CD14-positive monocyte (primary cell): ENCODE data around the gene ASPHD2. TPM values are rescaled to one million over a fixed set of nuclear protein-coding genes. Genes with fewer than 3 reads are reported as not detected.
"Not testable (repeated sequence)": the region's sequence is repeated elsewhere in the genome, so short reads cannot be mapped to it uniquely, and the experiment has no call there.

ENCODE experiments used
- DNase-seq, 3 donors: peaks; one replicate each; pipeline ENCODE4 v3.0.0-alpha.2; 2011 to 2022
- H2AFZ ChIP-seq: 2 replicates; pipeline ENCODE4 v1.6.0; 2012; ENCODE audit warnings: mild to moderate bottlenecking, low read depth, low read length, inconsistent platforms; ENCODE audit not compliant: insufficient read depth, poor library complexity, severe bottlenecking
- H3K27ac ChIP-seq, 2 donors: 1 replicate in 1 of 2; 2 replicates in 1 of 2; pipeline ENCODE4 v1.5.1; 2012 to 2013; ENCODE audit warnings: low read length in 2 of 2, control low read depth in 1 of 2, inconsistent platforms in 1 of 2, low read depth in 1 of 2, mild to moderate bottlenecking in 1 of 2
- H3K27me3 ChIP-seq, 2 donors: one replicate each; pipeline versions ENCODE4 v1.6.0 to v1.6.1; 2011 to 2013; ENCODE audit warnings: low read length in 2 of 2; ENCODE audit not compliant: control insufficient read depth in 2 of 2, insufficient read depth in 2 of 2
- H3K36me3 ChIP-seq, 2 donors: replicated peaks in 1 of 2; 1 replicate in 1 of 2; 2 replicates in 1 of 2; pipeline versions ENCODE4 v1.5.1 to v1.6.1; 2012 to 2013; ENCODE audit warnings: low read length in 2 of 2, control low read depth in 1 of 2, inconsistent platforms in 1 of 2, mild to moderate bottlenecking in 1 of 2; ENCODE audit not compliant: insufficient read depth in 2 of 2, control insufficient read depth in 1 of 2
- H3K4me1 ChIP-seq, 2 donors: 1 replicate in 1 of 2; 2 replicates in 1 of 2; pipeline versions ENCODE4 v1.5.1 to v1.6.1; 2012 to 2013; ENCODE audit warnings: low read length in 2 of 2, control low read depth in 1 of 2, inconsistent platforms in 1 of 2, mild to moderate bottlenecking in 1 of 2, moderate library complexity in 1 of 2; ENCODE audit not compliant: insufficient read depth in 2 of 2, control insufficient read depth in 1 of 2
- H3K4me2 ChIP-seq: replicated peaks from 2 replicates; pipeline ENCODE3; 2012; ENCODE audit warnings: low read length, moderate library complexity, mild to moderate bottlenecking; ENCODE audit not compliant: poor library complexity, severe bottlenecking; ENCODE audit errors: extremely low read depth
- H3K4me3 ChIP-seq, 3 experiments: fragments of 200-600 bp in 1 of 3; sonication (generic) in 1 of 3; replicated peaks in 1 of 3; 1 replicate in 2 of 3; 2 replicates in 1 of 3; pipeline ENCODE4 v1.5.1; 2011 to 2013; ENCODE audit warnings: low read length in 3 of 3, mild to moderate bottlenecking in 3 of 3, control low read depth in 2 of 3, low read depth in 2 of 3, inconsistent platforms in 1 of 3, moderate library complexity in 1 of 3
- H3K79me2 ChIP-seq: 2 replicates; pipeline ENCODE4 v1.6.0; 2012; ENCODE audit warnings: mild to moderate bottlenecking, control low read depth, inconsistent platforms, low read length, moderate library complexity; ENCODE audit not compliant: insufficient read depth
- H3K9ac ChIP-seq: 2 replicates; pipeline ENCODE4 v1.6.0; 2017; ENCODE audit warnings: low read length, mild to moderate bottlenecking; ENCODE audit not compliant: insufficient read depth, poor library complexity, severe bottlenecking
- H3K9me3 ChIP-seq, 2 donors: replicated peaks in 1 of 2; 1 replicate in 1 of 2; 2 replicates in 1 of 2; pipeline versions ENCODE4 v1.5.1 to v1.6.1; 2012 to 2013; ENCODE audit warnings: low read length in 2 of 2, control low read depth in 1 of 2; ENCODE audit not compliant: control insufficient read depth in 1 of 2, insufficient read depth in 1 of 2
- H4K20me1 ChIP-seq: 2 replicates; pipeline ENCODE4 v1.6.0; 2012; ENCODE audit warnings: mild to moderate bottlenecking, low read length, control low read depth, moderate library complexity; ENCODE audit not compliant: insufficient read depth
- H3K27ac Mint-ChIP-seq, 7 donors: one replicate each; pipeline ENCODE4 v1.8.0; 2020; ENCODE audit warnings: mild to moderate bottlenecking in 7 of 7, mixed read lengths in 7 of 7, moderate library complexity in 6 of 7, inconsistent platforms in 2 of 7
- H3K27me3 Mint-ChIP-seq, 3 donors: one replicate each; pipeline ENCODE4 v1.8.0; 2021 to 2022; ENCODE audit warnings: low read depth in 3 of 3, mild to moderate bottlenecking in 3 of 3, mixed read lengths in 3 of 3, moderate library complexity in 3 of 3, inconsistent platforms in 1 of 3
- H3K36me3 Mint-ChIP-seq, 2 donors: one replicate each; pipeline ENCODE4 v1.8.0; 2020; ENCODE audit warnings: mixed read lengths in 2 of 2, inconsistent platforms in 1 of 2, mild to moderate bottlenecking in 1 of 2
- H3K4me1 Mint-ChIP-seq: one replicate; pipeline ENCODE4 v1.8.0; 2020; ENCODE audit warnings: mild to moderate bottlenecking, mixed read lengths
- H3K4me3 Mint-ChIP-seq, 2 donors: one replicate each; pipeline ENCODE4 v1.8.0; 2020; ENCODE audit warnings: mild to moderate bottlenecking in 2 of 2, mixed read lengths in 2 of 2, moderate library complexity in 1 of 2
- H3K9me3 Mint-ChIP-seq, 7 donors: one replicate each; pipeline ENCODE4 v1.8.0; 2020 to 2022; ENCODE audit warnings: mixed read lengths in 7 of 7, mild to moderate bottlenecking in 6 of 7, moderate library complexity in 6 of 7, inconsistent platforms in 2 of 7
- CTCF ChIP-seq: fragments of 200-600 bp; IDR thresholded peaks from one replicate; pipeline ENCODE4 v1.8.0; 2022; ENCODE audit warnings: antibody characterized with exemption, mild to moderate bottlenecking
- WGBS: methylation state at CpG from one replicate; pipeline ENCODE4 v1.1.5; 2013; ENCODE audit warnings: missing lambda C conversion rate; ENCODE audit not compliant: insufficient coverage; 5-methylcytosine and 5-hydroxymethylcytosine counted together
- intact Hi-C, 2 donors: fragments of 100-400 bp; cut with micrococcal nuclease; formaldehyde crosslinking; loops; one replicate each; pipeline versions ENCODE4 v1.15.0 to v1.15.1; 2023
- polyA plus RNA-seq, 3 donors: library from polyadenylated mRNA; depleted of rRNA in 1 of 3; unstranded in 2 of 3; stranded (reverse) in 1 of 3; fragments of 300-500 nt in 2 of 3; fragments of >200 nt in 1 of 3; fragmentation: Illumina TruSeq in 2 of 3; gene quantifications; 1 replicate in 2 of 3; 2 replicates in 1 of 3; pipeline ENCODE4 v1.2.3, GENCODE V29; 2012 to 2021

The ASPHD2 gene
- polyA plus RNA-seq, 3 donors, result 2.6 to 6.2 (median 4.1) TPM

- H3K4me3 Mint-ChIP-seq, result no peak overlapping the region
- H3K79me2 ChIP-seq, result no peaks in the 10 kb centered on the region
- H3K9ac ChIP-seq, result no peak overlapping the region
- peaks cover 0 to 9% (median 0%) of the 10 kb centered on the region in 3 donors for H3K27me3 Mint-ChIP-seq
- H3K36me3 ChIP-seq, result no peaks in the 10 kb centered on the region
- intact Hi-C loops, result no loop called here
- H3K27ac ChIP-seq, result no peak overlapping the region
- no peaks in the 10 kb centered on the region for H4K20me1 ChIP-seq
- H3K9me3 Mint-ChIP-seq, result peaks cover 0 to 3% (median 2%) of the 10 kb centered on the region in 7 donors
- H3K4me2 ChIP-seq, result no peak overlapping the region
- no peaks in the 10 kb centered on the region for H3K9me3 ChIP-seq
- H3K4me1 ChIP-seq, result peaks cover 27 to 28% of the 10 kb centered on the region in 2 donors
- no peaks in the 10 kb centered on the region for H3K36me3 Mint-ChIP-seq
- H2AFZ ChIP-seq, result peak overlapping the region; percentile 32
- DNase-seq, result no peak
- WGBS, result 100% methylated on average over 3 of the region's 4 CpGs
- no peak for TF ChIP-seq CTCF
- H3K27me3 ChIP-seq, result peaks cover 0 to 3% of the 10 kb centered on the region in 2 donors
- H3K4me3 ChIP-seq, result no peak overlapping the region
- H3K27ac Mint-ChIP-seq, result peak overlapping the region in 1 of 7 donors; percentile 57
- H3K4me1 Mint-ChIP-seq, result peaks cover 37% of the 10 kb centered on the region
Observed at GRCh38 chr22:26406118-26406517, 22.9 kb upstream of the ASPHD2 start.

- H2AFZ ChIP-seq, H3K9me3 ChIP-seq, H3K27me3 ChIP-seq, H3K79me2 ChIP-seq, H3K36me3 Mint-ChIP-seq, H3K9ac ChIP-seq, intact Hi-C loops, H3K36me3 ChIP-seq, H4K20me1 ChIP-seq, H3K4me3 ChIP-seq, H3K9me3 Mint-ChIP-seq, H3K4me3 Mint-ChIP-seq, DNase-seq, H3K4me2 ChIP-seq: not testable (repeated sequence)
- 95% methylated on average over 4 of the region's 7 CpGs for WGBS
- Mint-ChIP-seq H3K27me3 (peaks cover 0 to 11% (median 0%) of the 10 kb centered on the region in 3 donors), H3K4me1 (peaks cover 35% of the 10 kb centered on the region), H3K27ac (peak overlapping the region in 2 of 7 donors; percentile 37 to 47)
- H3K27ac ChIP-seq, result peak overlapping the region in 1 of 2 donors; percentile 23
- H3K4me1 ChIP-seq, result peaks cover 23 to 27% of the 10 kb centered on the region in 2 donors
Observed at GRCh38 chr22:26408562-26409220, 20.4 kb upstream of the ASPHD2 start.
